KMS-11 (cell line): Measurements from ENCODE around the gene KCTD20.
"Not testable (repeated sequence)": the region's sequence is repeated elsewhere in the genome, so short reads cannot be mapped to it uniquely, and the experiment has no call there.

ENCODE experiments used
- H2AFZ ChIP-seq: fragments of 200-600 bp; sonication (generic); 2 replicates; pipeline ENCODE4 v1.6.1; 2016; ENCODE audit warnings: antibody characterized with exemption, mixed run types, low read depth
- H3K27ac ChIP-seq: fragments of 200-600 bp; sonication (generic); 2 replicates; pipeline ENCODE4 v1.6.1; 2016; ENCODE audit warnings: mild to moderate bottlenecking, mixed run types
- H3K27me3 ChIP-seq: fragments of 200-600 bp; sonication (generic); 2 replicates; pipeline ENCODE4 v1.6.1; 2017; ENCODE audit warnings: mild to moderate bottlenecking, low read depth, mixed run types, moderate library complexity; ENCODE audit not compliant: insufficient read depth
- H3K36me3 ChIP-seq: fragments of 200-600 bp; sonication (generic); 2 replicates; pipeline ENCODE4 v1.6.1; 2017; ENCODE audit warnings: mild to moderate bottlenecking, mixed run types; ENCODE audit not compliant: insufficient read depth
- H3K4me1 ChIP-seq: fragments of 200-600 bp; sonication (generic); 2 replicates; pipeline ENCODE4 v1.6.1; 2016; ENCODE audit warnings: mild to moderate bottlenecking, low read depth, mixed run types; ENCODE audit not compliant: poor library complexity, severe bottlenecking
- H3K4me2 ChIP-seq: fragments of 200-600 bp; sonication (generic); 2 replicates; pipeline ENCODE4 v1.7.0; 2016; ENCODE audit warnings: mild to moderate bottlenecking, mixed run types
- H3K4me3 ChIP-seq: fragments of 200-600 bp; sonication (generic); IDR thresholded peaks from 2 replicates; pipeline ENCODE4 v1.6.1; 2017; ENCODE audit warnings: low read depth, low read length, mixed read lengths; ENCODE audit not compliant: insufficient read depth
- H3K79me2 ChIP-seq: fragments of 200-600 bp; sonication (generic); 2 replicates; pipeline ENCODE4 v1.6.1; 2016; ENCODE audit warnings: low read depth, mixed run types; ENCODE audit not compliant: insufficient read depth
- H3K9ac ChIP-seq: fragments of 200-600 bp; sonication (generic); 2 replicates; pipeline ENCODE4 v1.6.1; 2016; ENCODE audit warnings: mild to moderate bottlenecking, mixed run types
- H4K20me1 ChIP-seq: fragments of 200-600 bp; sonication (generic); 2 replicates; pipeline ENCODE4 v1.6.1; 2016; ENCODE audit warnings: mild to moderate bottlenecking, mixed run types; ENCODE audit not compliant: insufficient read depth
- CTCF ChIP-seq: fragments of 200-600 bp; sonication (generic); conservative IDR thresholded peaks from 2 replicates; pipeline ENCODE4 v1.6.1; 2017; ENCODE audit warnings: low read depth, mild to moderate bottlenecking, antibody characterized with exemption, low read length, moderate library complexity, mixed read lengths

Gene KCTD20

GRCh38 chr6:36445621-36446020 is 2.8 kb downstream of the KCTD20 start:
- Histone ChIP-seq H3K4me1 (peaks cover 33% of the 10 kb centered on the region), H3K4me3 (no peak overlapping the region), H3K9ac (no peak overlapping the region), H3K36me3 (no peaks in the 10 kb centered on the region; the same call in 1 of the 2 replicates), H3K4me2 (no peak overlapping the region), H2AFZ (no peak overlapping the region), H3K27me3 (no peaks in the 10 kb centered on the region), H3K27ac (no peak overlapping the region), H3K79me2 (peaks cover 82% of the 10 kb centered on the region), H4K20me1 (0 out of 2 replicates have a peak, but pooled peaks cover 6% of the 10 kb centered on the region)
- TF ChIP-seq CTCF = no peak

- not testable (repeated sequence) for H4K20me1 ChIP-seq, H3K27ac ChIP-seq, H3K27me3 ChIP-seq, H3K36me3 ChIP-seq, H3K9ac ChIP-seq, H2AFZ ChIP-seq, H3K4me2 ChIP-seq, H3K4me3 ChIP-seq
- H3K4me1 ChIP-seq = peaks cover 13% of the 10 kb centered on the region
- H3K79me2 ChIP-seq = peaks cover 96% of the 10 kb centered on the region
Measured at GRCh38 chr6:36449173-36449572, 6.4 kb downstream of the KCTD20 start.

GRCh38 chr6:36452897-36453296 is 10.1 kb downstream of the KCTD20 start:
- not testable (repeated sequence) for H3K27ac ChIP-seq, H3K4me3 ChIP-seq, H3K36me3 ChIP-seq, H3K4me1 ChIP-seq, H4K20me1 ChIP-seq, H3K9ac ChIP-seq, H2AFZ ChIP-seq, H3K27me3 ChIP-seq, H3K4me2 ChIP-seq
- peaks cover 93% of the 10 kb centered on the region for H3K79me2 ChIP-seq

GRCh38 chr6:36455486-36456027 is 12.8 kb downstream of the KCTD20 start:
- no peak overlapping the region for H3K4me3 ChIP-seq
- no peak overlapping the region for H3K9ac ChIP-seq
- H3K27me3 ChIP-seq = no peaks in the 10 kb centered on the region
- H2AFZ ChIP-seq = no peak overlapping the region
- H3K4me1 ChIP-seq = no peaks in the 10 kb centered on the region
- no peak overlapping the region for H3K27ac ChIP-seq
- no peaks in the 10 kb centered on the region for H4K20me1 ChIP-seq
- H3K79me2 ChIP-seq = peaks cover 84% of the 10 kb centered on the region
- no peaks in the 10 kb centered on the region for H3K36me3 ChIP-seq
- no peak for TF ChIP-seq CTCF
- H3K4me2 ChIP-seq = no peak overlapping the region

GRCh38 chr6:36459501-36459900 is 16.7 kb downstream of the KCTD20 start:
- Histone ChIP-seq H2AFZ (no peak overlapping the region), H3K4me1 (no peaks in the 10 kb centered on the region), H3K4me2 (no peak overlapping the region), H3K9ac (no peak overlapping the region), H3K36me3 (no peaks in the 10 kb centered on the region; the same call in 1 of the 2 replicates), H3K27me3 (no peaks in the 10 kb centered on the region), H3K4me3 (no peak overlapping the region), H3K79me2 (peaks cover 69% of the 10 kb centered on the region), H4K20me1 (no peaks in the 10 kb centered on the region), H3K27ac (no peak overlapping the region)
- TF ChIP-seq CTCF = no peak
